Common myeloid progenitor, CD34-positive (primary cell): Measurements from ENCODE around the gene TTLL5.

Experiments
- CTCF ChIA-PET: fragments of 350-600 bp; sonication (Branson Sonifier 250); formaldehyde crosslinking; loops from one replicate; lab custom pipeline; 2021; ENCODE audit warnings: antibody characterized with exemption; lab: Charles Lee
- POLR2A ChIA-PET: fragments of 350-600 bp; sonication (Branson Sonifier 250); formaldehyde crosslinking; loops from one replicate; lab custom pipeline; 2021; ENCODE audit warnings: antibody characterized with exemption; lab: Charles Lee
- DNase-seq, 3 donors: peaks; one replicate each; pipeline versions ENCODE4 v3.0.0 to v3.0.0-alpha.2; 2013
- H3K27ac ChIP-seq, 2 experiments: 1 replicate in 1 of 2; 2 replicates in 1 of 2; pipeline ENCODE4 v1.7.0; 2013; ENCODE audit warnings: inconsistent platforms in 2 of 2, low read length in 2 of 2, mild to moderate bottlenecking in 2 of 2, low read depth in 1 of 2, moderate library complexity in 1 of 2; ENCODE audit not compliant: severe bottlenecking in 2 of 2, insufficient read depth in 1 of 2, poor library complexity in 1 of 2
- H3K27me3 ChIP-seq, 5 experiments: replicated peaks in 2 of 5; 1 replicate in 3 of 5; 2 replicates in 2 of 5; pipeline versions ENCODE4 v1.6.1 to v1.7.0; 2013; ENCODE audit warnings: low read length in 4 of 5, mild to moderate bottlenecking in 2 of 5, moderate library complexity in 2 of 5, inconsistent platforms in 1 of 5; ENCODE audit not compliant: insufficient read depth in 5 of 5, control insufficient read depth in 4 of 5
- H3K36me3 ChIP-seq, 4 experiments: 1 replicate in 2 of 4; 2 replicates in 2 of 4; pipeline versions ENCODE4 v1.6.1 to v1.7.0; 2013; ENCODE audit warnings: low read length in 3 of 4, control low read depth in 1 of 4, mild to moderate bottlenecking in 1 of 4; ENCODE audit not compliant: control insufficient read depth in 4 of 4, insufficient read depth in 4 of 4
- H3K4me1 ChIP-seq, 4 experiments: 1 replicate in 3 of 4; 2 replicates in 1 of 4; pipeline versions ENCODE4 v1.6.1 to v1.7.1; 2013; ENCODE audit warnings: low read length in 3 of 4, mild to moderate bottlenecking in 3 of 4, control low read depth in 1 of 4, inconsistent platforms in 1 of 4, moderate library complexity in 1 of 4; ENCODE audit not compliant: control insufficient read depth in 4 of 4, insufficient read depth in 4 of 4; ENCODE audit errors: control extremely low read depth in 1 of 4
- H3K4me3 ChIP-seq, 7 experiments: 1 replicate in 4 of 7; 2 replicates in 3 of 7; pipeline versions ENCODE4 v1.5.1 to v1.7.0; 2013; ENCODE audit warnings: mild to moderate bottlenecking in 7 of 7, low read length in 6 of 7, moderate library complexity in 6 of 7, inconsistent platforms in 2 of 7, low read depth in 2 of 7, control low read depth in 1 of 7; ENCODE audit not compliant: insufficient read depth in 4 of 7, control insufficient read depth in 1 of 7; ENCODE audit errors: extremely low read depth in 1 of 7
- H3K9me3 ChIP-seq, 5 experiments: 1 replicate in 4 of 5; 2 replicates in 1 of 5; pipeline versions ENCODE4 v1.6.1 to v1.7.1; 2013; ENCODE audit warnings: low read length in 4 of 5, mild to moderate bottlenecking in 2 of 5, inconsistent platforms in 1 of 5, low read depth in 1 of 5, moderate library complexity in 1 of 5; ENCODE audit not compliant: control insufficient read depth in 4 of 5, insufficient read depth in 2 of 5; ENCODE audit errors: control extremely low read depth in 1 of 5
- WGBS: methylation state at CpG from one replicate; pipeline ENCODE4 v1.1.5; 2013; ENCODE audit not compliant: insufficient coverage; 5-methylcytosine and 5-hydroxymethylcytosine counted together

Gene TTLL5

GRCh38 chr14:75927564-75928087 lies 266.6 kb downstream of the TTLL5 start:
- WGBS: 78% methylated on average over 5 of the region's 6 CpGs
- H3K27me3 ChIP-seq: no peaks in the 10 kb centered on the region
- POLR2A ChIA-PET: no interaction called here
- H3K4me1 ChIP-seq: no peaks in the 10 kb centered on the region
- no peaks in the 10 kb centered on the region for H3K9me3 ChIP-seq
- H3K4me3 ChIP-seq: no peak overlapping the region
- DNase-seq: no peak
- CTCF ChIA-PET: no interaction called here
- H3K27ac ChIP-seq: no peak overlapping the region
- H3K36me3 ChIP-seq: peaks cover 0 to 5% (median 2%) of the 10 kb centered on the region in 4 experiments

- Histone ChIP-seq H3K27ac (no peak overlapping the region), H3K36me3 (peaks cover 0 to 8% (median 6%) of the 10 kb centered on the region in 4 experiments), H3K27me3 (no peaks in the 10 kb centered on the region), H3K9me3 (no peaks in the 10 kb centered on the region), H3K4me1 (no peaks in the 10 kb centered on the region), H3K4me3 (no peak overlapping the region)
- WGBS: 100% methylated on average over 1 of the region's 5 CpGs
- no peak for DNase-seq
- CTCF ChIA-PET: interaction anchor here (1.3 kb wide), 1 partner anchor 49 kb away, joined by 3 read pairs; no protein-coding TSS in a partner anchor
- POLR2A ChIA-PET: interaction anchor here (0.6 kb wide), 1 partner anchor 16 kb away, joined by 3 read pairs; no protein-coding TSS in a partner anchor
These were observed 267.7 kb downstream of the TTLL5 start for GRCh38 chr14:75928690-75929181.

GRCh38 chr14:75933712-75934296 lies 272.8 kb downstream of the TTLL5 start:
- Histone ChIP-seq H3K27ac (no peak overlapping the region), H3K9me3 (no peaks in the 10 kb centered on the region), H3K36me3 (peaks cover 0 to 10% (median 7%) of the 10 kb centered on the region in 4 experiments), H3K4me1 (no peaks in the 10 kb centered on the region), H3K4me3 (no peak overlapping the region), H3K27me3 (no peaks in the 10 kb centered on the region)
- ChIA-PET POLR2A (no interaction called here), CTCF (interaction anchor here (1.0 to 2.0 kb wide), 2 partner anchors 27 to 45 kb away, joined by 3 to 6 read pairs; no protein-coding TSS in a partner anchor)
- 42% methylated on average over 1 of the region's 2 CpGs for WGBS
- no peak for DNase-seq

- H3K4me1 ChIP-seq: no peaks in the 10 kb centered on the region
- no CpG with 5 or more reads among the region's 2 CpGs for WGBS
- peaks cover 0 to 10% (median 7%) of the 10 kb centered on the region in 4 experiments for H3K36me3 ChIP-seq
- H3K4me3 ChIP-seq: no peak overlapping the region
- no peaks in the 10 kb centered on the region for H3K27me3 ChIP-seq
- H3K27ac ChIP-seq: no peak overlapping the region
- peak in 1 of 3 donors; percentile 2 for DNase-seq
- CTCF ChIA-PET: interaction anchor here (0.6 to 2.0 kb wide), 2 partner anchors 28 to 91 kb away, joined by 3 to 6 read pairs; no protein-coding TSS in a partner anchor
- POLR2A ChIA-PET: no interaction called here
- H3K9me3 ChIP-seq: no peaks in the 10 kb centered on the region
These were observed 274.1 kb downstream of the TTLL5 start for GRCh38 chr14:75934998-75935628.

GRCh38 chr14:75939200-75939599 lies 278.2 kb downstream of the TTLL5 start:
- CTCF ChIA-PET: interaction anchor here (1.1 to 1.2 kb wide), 2 partner anchors 16 to 33 kb away, joined by 3 to 7 read pairs; no protein-coding TSS in a partner anchor
- POLR2A ChIA-PET: no interaction called here

GRCh38 chr14:75941030-75941429 lies 280.0 kb downstream of the TTLL5 start:
- WGBS: 100% methylated on average over 1 of the region's 4 CpGs
- Histone ChIP-seq H3K9me3 (no peaks in the 10 kb centered on the region), H3K4me1 (no peaks in the 10 kb centered on the region), H3K4me3 (no peak overlapping the region), H3K27ac (no peak overlapping the region), H3K27me3 (no peaks in the 10 kb centered on the region), H3K36me3 (peaks cover 3 to 15% (median 5%) of the 10 kb centered on the region in 4 experiments)
- ChIA-PET POLR2A (no interaction called here), CTCF (interaction anchor here (1.3 kb wide), 1 partner anchor 37 kb away, joined by 3 read pairs; no protein-coding TSS in a partner anchor)
- no peak for DNase-seq

More at GRCh38 chr14:75939200-75939599, 278.2 kb downstream of the TTLL5 start:
- Histone ChIP-seq H3K4me3 (no peak overlapping the region), H3K27ac (no peak overlapping the region), H3K36me3 (peaks cover 3 to 9% (median 4%) of the 10 kb centered on the region in 4 experiments), H3K9me3 (no peaks in the 10 kb centered on the region), H3K4me1 (no peaks in the 10 kb centered on the region), H3K27me3 (no peaks in the 10 kb centered on the region)
- DNase-seq: no peak
- WGBS: no CpG with 5 or more reads among the region's 1 CpG
